H9 (cell line): ENCODE measurements around the gene SPEG. TPM values are rescaled to one million over a fixed set of nuclear protein-coding genes. Genes with fewer than 3 reads are reported as not detected.

Experiments
- DNase-seq: peaks from one replicate; pipeline ENCODE4 v3.0.0-alpha.2; 2017
- H2AFZ ChIP-seq: one replicate; pipeline ENCODE4 v1.6.1; 2013; ENCODE audit warnings: mild to moderate bottlenecking, low read length, control low read depth, moderate library complexity
- H2AK5ac ChIP-seq: 2 replicates; pipeline ENCODE4 v1.6.1; 2013; ENCODE audit warnings: low read length, control low read depth, mixed read lengths; ENCODE audit not compliant: insufficient read length
- H2BK120ac ChIP-seq: one replicate; pipeline ENCODE4 v1.6.1; 2013; ENCODE audit warnings: low read depth, mild to moderate bottlenecking, low read length, control low read depth, inconsistent platforms; ENCODE audit not compliant: poor library complexity, severe bottlenecking
- H2BK12ac ChIP-seq: 2 replicates; pipeline ENCODE4 v1.6.1; 2013; ENCODE audit warnings: low read length, control low read depth, mixed read lengths, low read depth; ENCODE audit not compliant: insufficient read length
- H2BK15ac ChIP-seq: 2 replicates; pipeline ENCODE4 v1.6.1; 2013; ENCODE audit warnings: low read depth, low read length, control low read depth
- H2BK20ac ChIP-seq: one replicate; pipeline ENCODE4 v1.6.1; 2013; ENCODE audit warnings: low read depth, mild to moderate bottlenecking, low read length, control low read depth, inconsistent platforms; ENCODE audit not compliant: poor library complexity, severe bottlenecking
- H2BK5ac ChIP-seq: 2 replicates; pipeline ENCODE4 v1.6.1; 2013; ENCODE audit warnings: low read length, control low read depth, mixed read lengths; ENCODE audit not compliant: insufficient read length
- H3K14ac ChIP-seq: 2 replicates; pipeline ENCODE4 v1.6.1; 2013; ENCODE audit warnings: low read length, control low read depth; ENCODE audit not compliant: insufficient read depth
- H3K18ac ChIP-seq: 2 replicates; pipeline ENCODE4 v1.6.1; 2013; ENCODE audit warnings: low read depth, mild to moderate bottlenecking, mixed read lengths, low read length, control low read depth; ENCODE audit not compliant: insufficient read length
- H3K23ac ChIP-seq: 2 replicates; pipeline ENCODE4 v1.6.1; 2013; ENCODE audit warnings: low read length, control low read depth, mixed read lengths, low read depth; ENCODE audit not compliant: insufficient read length
- H3K23me2 ChIP-seq: 2 replicates; pipeline ENCODE4 v1.6.1; 2013; ENCODE audit warnings: low read depth, mild to moderate bottlenecking, mixed read lengths, low read length, control low read depth; ENCODE audit not compliant: insufficient read length, poor library complexity, severe bottlenecking
- H3K27ac ChIP-seq: 2 replicates; pipeline ENCODE4 v1.5.1; 2013; ENCODE audit warnings: low read length, control low read depth, mixed read lengths, low read depth; ENCODE audit not compliant: insufficient read length
- H3K27me3 ChIP-seq: 2 replicates; pipeline ENCODE4 v1.6.1; 2013; ENCODE audit warnings: low read length, control low read depth, inconsistent platforms; ENCODE audit not compliant: insufficient read depth
- H3K4ac ChIP-seq: 2 replicates; pipeline ENCODE4 v1.6.1; 2013; ENCODE audit warnings: low read depth, mild to moderate bottlenecking, control low read depth, inconsistent platforms, low read length, moderate library complexity
- H3K4me1 ChIP-seq: 2 replicates; pipeline ENCODE4 v1.6.1; 2013; ENCODE audit warnings: low read length, control low read depth, inconsistent platforms; ENCODE audit not compliant: insufficient read depth
- H3K4me2 ChIP-seq: 2 replicates; pipeline ENCODE4 v1.6.1; 2013; ENCODE audit warnings: low read length, control low read depth, mixed read lengths; ENCODE audit not compliant: insufficient read length, insufficient read depth
- H3K56ac ChIP-seq: 2 replicates; pipeline ENCODE4 v1.6.1; 2013; ENCODE audit warnings: low read depth, mild to moderate bottlenecking, mixed read lengths, low read length, control low read depth; ENCODE audit not compliant: insufficient read length
- H3K79me1 ChIP-seq: 2 replicates; pipeline ENCODE4 v1.6.1; 2013; ENCODE audit warnings: low read depth, mild to moderate bottlenecking, moderate library complexity, low read length, control low read depth, inconsistent platforms; ENCODE audit not compliant: insufficient read depth, poor library complexity, severe bottlenecking
- H3K79me2 ChIP-seq: 2 replicates; pipeline ENCODE4 v1.6.1; 2013; ENCODE audit warnings: low read length, control low read depth, inconsistent platforms; ENCODE audit not compliant: insufficient read depth
- H3K9ac ChIP-seq: 2 replicates; pipeline ENCODE4 v1.6.1; 2013; ENCODE audit warnings: low read length, control low read depth, mixed read lengths; ENCODE audit not compliant: insufficient read length; ENCODE audit errors: extremely low read depth
- H3K9me3 ChIP-seq: one replicate; pipeline ENCODE4 v1.6.1; 2013; ENCODE audit warnings: low read depth, low read length, inconsistent platforms; ENCODE audit not compliant: control insufficient read depth
- H3T11ph ChIP-seq: one replicate; pipeline ENCODE4 v1.6.1; 2013; ENCODE audit warnings: mild to moderate bottlenecking, low read length, control low read depth, inconsistent platforms
- H4K20me1 ChIP-seq: one replicate; pipeline ENCODE4 v1.6.1; 2013; ENCODE audit not compliant: control insufficient read depth, insufficient read length, insufficient read depth
- H4K5ac ChIP-seq: 2 replicates; pipeline ENCODE4 v1.6.1; 2013; ENCODE audit warnings: low read depth, mild to moderate bottlenecking, mixed read lengths, low read length, control low read depth; ENCODE audit not compliant: insufficient read length
- H4K8ac ChIP-seq: replicated peaks from 2 replicates; pipeline ENCODE4 v1.6.1; 2013; ENCODE audit warnings: low read length, control low read depth, mixed read lengths, low read depth; ENCODE audit not compliant: insufficient read length
- H4K91ac ChIP-seq: 2 replicates; pipeline ENCODE4 v1.6.1; 2013; ENCODE audit warnings: low read depth, mild to moderate bottlenecking, moderate library complexity, mixed read lengths, low read length, control low read depth; ENCODE audit not compliant: insufficient read length
- H3K27ac Mint-ChIP-seq, 3 experiments: 2 replicates in 2 of 3; 3 replicates in 1 of 3; pipeline ENCODE4 v1.8.0; 2020 to 2021; ENCODE audit warnings: mixed read lengths in 3 of 3, mild to moderate bottlenecking in 1 of 3, moderate library complexity in 1 of 3
- H3K27me3 Mint-ChIP-seq: 2 replicates; pipeline ENCODE4 v1.8.0; 2021; ENCODE audit warnings: low read depth, mild to moderate bottlenecking, moderate library complexity, mixed read lengths
- H3K36me3 Mint-ChIP-seq, 3 experiments: 2 replicates in 2 of 3; 3 replicates in 1 of 3; pipeline ENCODE4 v1.8.0; 2020 to 2021; ENCODE audit warnings: low read depth in 3 of 3, mixed read lengths in 3 of 3; ENCODE audit not compliant: insufficient read depth in 1 of 3
- H3K4me1 Mint-ChIP-seq, 2 experiments: 2 replicates each; pipeline ENCODE4 v1.8.0; 2020; ENCODE audit warnings: mixed read lengths in 2 of 2
- H3K4me3 Mint-ChIP-seq, 2 experiments: 2 replicates in 1 of 2; 3 replicates in 1 of 2; pipeline ENCODE4 v1.8.0; 2020 to 2021; ENCODE audit warnings: mild to moderate bottlenecking in 2 of 2, mixed read lengths in 2 of 2, moderate library complexity in 1 of 2
- H3K9me3 Mint-ChIP-seq, 2 experiments: 2 replicates in 1 of 2; 3 replicates in 1 of 2; pipeline ENCODE4 v1.8.0; 2020; ENCODE audit warnings: mild to moderate bottlenecking in 2 of 2, mixed read lengths in 2 of 2, moderate library complexity in 1 of 2
- WGBS: extraction: QIAGEN DNeasy Blood & Tissue Kit; methylation state at CpG from one replicate; pipeline ENCODE4 v1.1.7; 2013; ENCODE audit warnings: missing lambda C conversion rate, low lambda C conversion rate, mixed read lengths; ENCODE audit not compliant: insufficient read length; ENCODE audit errors: extremely low coverage; 5-methylcytosine and 5-hydroxymethylcytosine counted together
- total RNA-seq: library from RNA; stranded (reverse); gene quantifications from 2 replicates; pipeline ENCODE4 v1.2.1, GENCODE V29; 2021
- TF ChIP-seq, protein P1 (sequence below): fragments of 200-600 bp; sonication (generic); conservative IDR thresholded peaks from 3 replicates; pipeline ENCODE4 v1.8.0; 2021; ENCODE audit warnings: antibody characterized with exemption, mild to moderate bottlenecking

SPEG gene
- total RNA-seq, 1 experiment from 2014 or later: 23.7 TPM

DNA sequence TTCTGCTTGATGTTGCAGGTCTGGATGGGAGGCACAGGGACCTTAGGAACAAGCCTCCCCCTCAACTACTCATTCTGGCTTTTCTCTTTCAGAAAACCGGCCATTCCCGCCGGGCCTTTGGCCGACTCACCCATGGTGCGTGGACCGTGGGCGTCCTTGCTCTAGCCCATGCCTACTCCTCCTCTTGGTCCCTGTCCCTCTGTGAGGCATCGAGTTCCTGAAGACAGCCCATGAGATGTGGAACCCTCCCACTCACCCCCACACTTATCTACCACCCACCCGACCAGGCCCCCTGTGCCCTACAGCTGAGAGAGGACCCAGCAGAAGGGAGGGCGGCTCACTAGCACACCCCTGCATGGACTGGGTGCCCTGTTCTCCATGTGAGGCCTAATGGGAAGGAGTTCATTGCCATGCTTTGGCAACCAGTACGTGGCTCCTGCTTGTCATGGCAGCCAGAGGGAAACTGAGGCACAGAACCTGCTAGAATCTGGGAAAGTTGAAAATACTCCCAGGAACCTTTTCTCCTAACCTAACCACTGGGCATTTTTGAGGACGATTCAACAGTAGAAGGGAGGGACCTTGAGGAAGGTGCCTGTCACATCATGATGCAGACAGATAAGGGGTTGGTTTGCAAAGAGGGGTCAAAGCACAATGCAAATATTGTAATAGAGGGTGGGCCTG is 8.5 kb downstream of the SPEG start:
- Mint-ChIP-seq H3K27ac (no peak overlapping the region), H3K4me1 (peaks cover 26 to 41% of the 10 kb centered on the region in 2 experiments), H3K9me3 (no peaks in the 10 kb centered on the region), H3K36me3 (peaks cover 0 to 3% (median 3%) of the 10 kb centered on the region in 3 experiments; a peak in 2 of 7 replicates), H3K4me3 (peak overlapping the region; percentile 66 to 82), H3K27me3 (peaks cover 49% of the 10 kb centered on the region)
- Histone ChIP-seq H2BK15ac (no peak overlapping the region), H4K5ac (no peak overlapping the region), H4K20me1 (no peaks in the 10 kb centered on the region), H2AFZ (no peak overlapping the region), H3K23me2 (peaks cover 3% of the 10 kb centered on the region), H3K27ac (no peak overlapping the region), H2BK120ac (no peak overlapping the region), H3K27me3 (peaks cover 5% of the 10 kb centered on the region; the same call in 1 of the 2 replicates), H2BK20ac (no peak overlapping the region), H3K4me2 (peak overlapping the region; percentile 44), H3K4me1 (no peaks in the 10 kb centered on the region; the same call in 1 of the 2 replicates), H2BK5ac (no peak overlapping the region), H2BK12ac (no peak overlapping the region), H2AK5ac (no peak overlapping the region), H4K91ac (no peak overlapping the region), H3K4ac (no peak overlapping the region), H3K23ac (no peak overlapping the region), H3K79me1 (no peaks in the 10 kb centered on the region), H3K14ac (no peak overlapping the region), H3K9ac (no peak overlapping the region), H4K8ac (no peak overlapping the region), H3K79me2 (no peaks in the 10 kb centered on the region), H3K56ac (no peak overlapping the region), H3K18ac (no peak overlapping the region), H3K9me3 (no peaks in the 10 kb centered on the region), H3T11ph (no peak overlapping the region)
- TF ChIP-seq, protein P1, sequence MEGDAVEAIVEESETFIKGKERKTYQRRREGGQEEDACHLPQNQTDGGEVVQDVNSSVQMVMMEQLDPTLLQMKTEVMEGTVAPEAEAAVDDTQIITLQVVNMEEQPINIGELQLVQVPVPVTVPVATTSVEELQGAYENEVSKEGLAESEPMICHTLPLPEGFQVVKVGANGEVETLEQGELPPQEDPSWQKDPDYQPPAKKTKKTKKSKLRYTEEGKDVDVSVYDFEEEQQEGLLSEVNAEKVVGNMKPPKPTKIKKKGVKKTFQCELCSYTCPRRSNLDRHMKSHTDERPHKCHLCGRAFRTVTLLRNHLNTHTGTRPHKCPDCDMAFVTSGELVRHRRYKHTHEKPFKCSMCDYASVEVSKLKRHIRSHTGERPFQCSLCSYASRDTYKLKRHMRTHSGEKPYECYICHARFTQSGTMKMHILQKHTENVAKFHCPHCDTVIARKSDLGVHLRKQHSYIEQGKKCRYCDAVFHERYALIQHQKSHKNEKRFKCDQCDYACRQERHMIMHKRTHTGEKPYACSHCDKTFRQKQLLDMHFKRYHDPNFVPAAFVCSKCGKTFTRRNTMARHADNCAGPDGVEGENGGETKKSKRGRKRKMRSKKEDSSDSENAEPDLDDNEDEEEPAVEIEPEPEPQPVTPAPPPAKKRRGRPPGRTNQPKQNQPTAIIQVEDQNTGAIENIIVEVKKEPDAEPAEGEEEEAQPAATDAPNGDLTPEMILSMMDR: no peak
- WGBS: no CpG with 5 or more reads among the region's 12 CpGs
- DNase-seq: no peak
